ENCODE results near the gene WAC.

GRCh38 chr10:28669227-28670173 lies 136.6 kb downstream of the WAC start:
- TF ChIP-seq POLR2A (IDR thresholded peaks at IDR 0.05), result no peak
- no peak for TF ChIP-seq CTCF (IDR thresholded peaks at IDR 0.05)

Data from esophagus squamous epithelium (tissue), 4 donors.